GM19372 (cell line): ENCODE data around the gene AGPAT1.
A peak's percentile ranks its signal among the peaks of the same experiment; 100 is the strongest.
"Not testable (repeated sequence)": the region's sequence is repeated elsewhere in the genome, so short reads cannot be mapped to it uniquely, and the experiment has no call there.

Experiments
- ATAC-seq: cut with Tn5 transposase; IDR thresholded peaks from one replicate; pipeline ENCODE4 v1.9.1; 2021; ENCODE audit warnings: mild to moderate bottlenecking, low read depth, moderate library complexity; ENCODE audit not compliant: unreplicated experiment

Gene AGPAT1

DNA sequence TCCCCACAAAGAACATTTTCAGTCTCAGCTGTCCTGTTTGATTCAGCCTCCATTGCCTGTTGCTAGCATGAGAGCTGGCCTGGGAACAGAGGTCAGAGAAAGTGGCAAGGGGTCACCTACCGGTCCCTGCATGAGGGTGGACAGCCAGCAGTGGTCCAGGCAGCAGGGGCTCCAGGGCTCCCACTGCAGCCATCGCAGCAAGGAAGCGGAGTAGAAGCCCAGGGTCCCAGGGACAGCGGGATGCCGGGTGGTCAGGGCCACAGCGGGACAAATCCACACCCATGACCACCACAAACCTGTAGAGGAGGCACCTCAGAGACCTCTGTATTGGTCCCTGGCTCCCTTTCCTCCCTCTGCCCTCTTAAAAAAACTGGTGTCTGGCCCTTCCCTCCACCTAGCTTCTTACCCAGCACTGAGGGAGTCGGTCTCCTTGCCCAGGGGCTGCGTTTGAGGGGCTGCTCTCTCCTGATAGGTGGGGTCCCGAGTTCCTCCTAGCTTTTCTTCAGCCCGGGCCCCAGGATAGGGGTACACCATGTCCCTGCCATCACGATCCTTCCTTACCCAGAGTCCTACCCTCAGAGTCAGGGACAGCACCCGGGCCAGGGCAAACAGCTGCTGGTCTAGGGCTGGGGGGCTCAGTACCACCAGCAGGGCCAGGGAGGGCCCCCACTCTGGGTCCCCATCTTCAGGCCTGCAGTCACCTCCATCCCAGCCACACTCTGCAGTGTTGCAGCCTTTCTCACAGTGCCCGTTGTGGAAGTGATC is 25.0 kb upstream of the AGPAT1 start:
- ATAC-seq: no peak

- no peak for ATAC-seq
Measured at GRCh38 chr6:32198866-32199265, 23.0 kb upstream of the AGPAT1 start.

GRCh38 chr6:32198345-32198696 is 22.4 kb upstream of the AGPAT1 start:
- no peak for ATAC-seq

DNA sequence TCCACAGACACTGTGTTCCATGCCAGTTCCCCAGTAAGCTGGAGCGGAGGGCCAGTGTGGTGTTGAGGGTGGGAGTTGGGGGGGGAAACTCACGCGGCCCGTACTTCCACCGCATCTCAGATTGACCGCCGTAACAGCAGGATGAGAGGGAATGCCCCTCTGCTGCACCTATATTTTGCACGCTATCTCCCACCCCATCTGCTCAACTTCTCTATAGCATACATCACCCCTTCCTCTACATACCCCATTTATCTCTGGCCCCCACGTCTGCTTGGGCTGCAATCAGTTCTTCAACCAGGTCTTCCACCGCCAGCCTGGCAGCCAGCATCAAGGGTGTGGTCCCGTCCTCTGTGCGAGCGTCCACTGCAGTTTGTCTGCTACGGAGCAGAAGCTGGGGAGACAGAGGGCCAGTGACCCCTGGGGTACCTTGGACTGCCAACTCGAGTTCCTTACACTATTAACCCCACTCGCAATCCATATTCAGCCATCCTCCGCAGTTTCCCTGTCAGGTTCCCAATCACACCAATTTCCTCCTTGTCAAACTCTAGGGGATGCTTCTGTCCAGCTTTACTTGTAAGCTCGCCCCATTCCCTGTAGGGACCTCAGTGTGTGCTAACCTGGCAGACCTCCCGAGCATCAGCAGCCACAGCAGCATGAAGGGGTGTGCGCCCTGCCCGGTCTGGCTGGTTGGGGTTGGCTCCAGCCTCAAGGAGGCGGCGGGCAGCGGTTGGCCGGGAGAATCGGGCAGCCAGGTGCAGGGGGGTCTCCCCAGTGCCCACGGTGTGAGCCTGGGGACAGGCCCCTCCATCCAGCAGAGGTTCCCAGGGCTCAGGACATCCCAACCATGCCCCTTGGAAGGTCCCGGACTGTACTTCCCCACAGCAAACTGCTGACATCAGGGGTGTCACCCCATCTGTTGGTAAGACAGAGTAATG is 21.1 kb upstream of the AGPAT1 start:
- ATAC-seq: no peak

- peak; percentile 83 for ATAC-seq
Measured at GRCh38 chr6:32195902-32196681, 20.2 kb upstream of the AGPAT1 start.

- peak; percentile 70 for ATAC-seq
Measured at GRCh38 chr6:32195652-32195901, 19.7 kb upstream of the AGPAT1 start.

GRCh38 chr6:32194825-32195651 is 19.2 kb upstream of the AGPAT1 start:
- no peak for ATAC-seq

DNA sequence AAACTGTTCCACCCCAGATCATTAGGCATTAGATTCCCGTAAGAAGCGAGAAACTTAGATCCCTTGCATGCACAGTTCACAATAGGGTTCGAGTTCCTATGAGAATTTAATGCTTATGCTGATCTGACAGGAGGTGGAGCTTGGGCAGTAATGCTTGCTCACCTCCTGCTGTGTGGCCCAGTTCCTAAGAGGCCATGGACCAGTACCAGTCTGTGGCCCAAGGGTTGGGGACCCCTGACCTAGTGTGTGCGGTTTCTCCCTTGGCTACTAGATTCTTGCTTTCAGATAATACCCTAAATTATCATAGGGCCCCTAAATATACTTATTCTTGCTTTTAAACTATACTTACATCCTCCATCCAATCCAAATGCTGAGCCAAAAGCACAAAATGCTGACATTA is 18.5 kb upstream of the AGPAT1 start:
- ATAC-seq: no peak

DNA sequence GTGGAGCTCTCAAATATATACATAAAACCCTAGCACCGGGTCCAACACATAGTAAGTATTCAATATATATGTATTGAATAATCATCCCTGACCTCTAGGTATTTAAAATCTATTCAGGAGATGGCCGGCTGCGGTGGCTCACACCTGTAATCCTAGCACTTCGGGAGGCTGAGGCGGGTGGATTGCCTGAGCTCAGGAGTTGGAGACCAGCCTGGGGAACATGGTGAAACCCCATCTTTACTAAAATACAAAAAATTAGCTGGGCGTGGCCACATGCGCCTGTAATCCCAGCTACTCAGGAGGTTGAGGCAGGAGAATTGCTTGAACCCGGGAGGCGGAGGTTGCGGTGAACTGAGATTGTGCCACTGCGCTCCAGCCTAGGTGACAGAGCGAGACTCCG is 17.2 kb upstream of the AGPAT1 start:
- not testable (repeated sequence) for ATAC-seq

DNA sequence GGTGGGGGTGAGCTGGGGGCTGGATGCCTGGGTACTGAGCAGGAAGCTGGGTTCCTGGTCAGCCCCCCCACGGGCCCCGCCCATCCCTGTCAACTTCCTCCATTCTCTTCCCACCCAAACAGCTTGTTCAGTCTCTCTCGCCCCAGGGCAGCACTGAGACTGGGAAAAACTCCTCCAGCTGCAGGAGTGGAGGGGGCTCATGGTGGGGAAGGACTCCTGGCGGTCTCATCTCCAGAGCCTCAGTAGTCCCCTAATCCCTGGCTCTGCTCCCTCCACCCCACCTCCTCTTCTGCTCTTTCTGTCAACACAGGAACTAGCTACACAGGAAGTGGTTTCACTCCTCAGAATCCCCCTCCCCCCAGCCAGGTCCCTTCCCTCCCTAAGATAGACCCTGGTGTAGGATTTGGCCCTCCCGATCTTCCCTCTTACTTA is 16.7 kb upstream of the AGPAT1 start, which contains the start of gene GPSM3:
Gene GPSM3 (minus strand): TSS at position 36 of the 432 bp plus-strand sequence. CDS start 130 bp downstream, outside the sequence.
- ATAC-seq: no peak

DNA sequence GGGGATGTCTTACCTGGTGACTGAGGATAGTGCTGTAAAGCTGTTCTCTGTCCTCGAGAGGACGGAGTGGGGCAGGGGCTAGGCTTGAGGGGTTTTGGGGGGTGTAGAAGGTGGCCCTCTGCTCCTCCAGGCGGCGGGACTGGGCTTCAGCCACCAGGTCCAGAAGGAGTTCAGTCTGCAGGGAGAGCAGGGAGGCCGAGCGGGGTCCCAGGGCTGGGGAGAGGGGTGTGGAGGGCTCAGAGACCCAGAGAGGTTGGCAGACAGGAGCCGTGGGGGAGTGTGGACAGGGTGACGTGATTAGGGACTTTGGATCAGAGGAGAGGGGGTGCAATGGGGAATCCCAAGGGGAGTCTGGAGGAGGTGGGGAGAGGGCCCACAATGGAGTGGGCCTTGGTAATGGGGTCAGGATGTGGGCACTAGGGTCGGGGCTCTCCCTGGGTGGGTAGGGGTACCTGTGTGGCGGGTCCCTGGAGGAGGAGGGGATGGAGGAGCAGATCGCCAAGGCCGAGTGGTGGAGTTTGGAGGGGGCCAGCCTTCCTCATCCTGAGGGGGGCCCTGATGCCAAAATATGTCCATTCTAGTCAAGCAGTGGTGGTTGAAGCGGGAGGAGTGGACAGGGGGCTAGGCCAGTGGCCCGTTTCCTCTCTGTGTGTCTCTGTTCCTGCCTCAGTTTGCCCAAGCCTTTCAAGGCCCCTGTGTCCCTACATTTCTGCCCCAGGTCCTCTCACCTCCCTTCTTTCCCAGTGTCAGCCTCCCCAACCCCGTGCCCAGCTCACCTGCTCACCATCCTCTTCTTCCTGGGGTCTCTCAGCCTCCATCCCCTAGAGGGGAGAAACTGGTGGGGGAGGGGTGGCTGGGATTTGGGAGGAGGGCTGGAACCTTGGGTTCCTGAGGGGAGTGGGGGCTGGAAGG is 16.1 kb upstream of the AGPAT1 start:
- no peak for ATAC-seq

DNA sequence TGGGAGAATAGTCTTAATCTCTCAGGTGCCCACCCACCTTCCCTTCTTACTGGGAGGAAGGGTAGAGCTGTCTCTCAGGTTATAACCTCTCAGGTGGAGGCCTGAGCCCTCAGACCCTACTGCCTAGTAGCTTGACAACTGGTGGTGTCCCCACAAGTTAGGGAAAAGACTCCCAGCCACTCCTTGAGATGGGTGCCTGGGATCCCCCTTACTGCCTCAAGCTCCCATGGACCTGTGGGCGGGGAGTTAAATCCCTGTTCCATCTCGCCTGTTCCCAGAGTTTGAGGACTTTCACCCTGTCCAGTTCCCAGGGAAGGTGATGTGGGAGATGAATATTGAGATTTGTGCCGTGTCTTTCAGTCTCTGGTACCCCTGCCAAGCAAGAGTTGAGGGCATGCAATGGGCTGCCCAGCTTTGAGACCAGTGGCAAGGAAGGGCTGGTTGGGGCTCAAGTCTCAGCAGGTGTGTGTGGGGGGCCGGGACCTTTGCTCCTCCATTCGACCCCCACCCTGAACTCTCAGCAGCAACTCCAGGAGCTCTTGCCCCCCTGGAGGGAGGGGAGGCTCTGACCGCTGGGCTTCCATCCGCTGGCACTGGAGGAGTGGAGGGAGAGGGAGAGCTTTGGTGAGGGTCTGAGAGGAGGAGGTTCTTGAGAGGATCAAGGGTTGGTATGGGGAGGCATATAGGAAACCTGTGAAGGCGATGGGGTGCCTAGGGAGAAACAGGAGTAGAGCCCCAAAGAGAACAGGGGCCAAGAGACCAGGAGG is 15.2 kb upstream of the AGPAT1 start:
- no peak for ATAC-seq

GRCh38 chr6:32190054-32190851 is 14.4 kb upstream of the AGPAT1 start, which contains the start of gene PBX2:
TSS of gene PBX2 (minus strand) at chr6:32190202. CDS start at chr6:32189915, 287 bp downstream.
- ATAC-seq: peak; percentile 59

GRCh38 chr6:32189742-32190053 is 13.8 kb upstream of the AGPAT1 start:
- no peak for ATAC-seq

- no peak for ATAC-seq
Measured at GRCh38 chr6:32189069-32189741, 13.3 kb upstream of the AGPAT1 start.

DNA sequence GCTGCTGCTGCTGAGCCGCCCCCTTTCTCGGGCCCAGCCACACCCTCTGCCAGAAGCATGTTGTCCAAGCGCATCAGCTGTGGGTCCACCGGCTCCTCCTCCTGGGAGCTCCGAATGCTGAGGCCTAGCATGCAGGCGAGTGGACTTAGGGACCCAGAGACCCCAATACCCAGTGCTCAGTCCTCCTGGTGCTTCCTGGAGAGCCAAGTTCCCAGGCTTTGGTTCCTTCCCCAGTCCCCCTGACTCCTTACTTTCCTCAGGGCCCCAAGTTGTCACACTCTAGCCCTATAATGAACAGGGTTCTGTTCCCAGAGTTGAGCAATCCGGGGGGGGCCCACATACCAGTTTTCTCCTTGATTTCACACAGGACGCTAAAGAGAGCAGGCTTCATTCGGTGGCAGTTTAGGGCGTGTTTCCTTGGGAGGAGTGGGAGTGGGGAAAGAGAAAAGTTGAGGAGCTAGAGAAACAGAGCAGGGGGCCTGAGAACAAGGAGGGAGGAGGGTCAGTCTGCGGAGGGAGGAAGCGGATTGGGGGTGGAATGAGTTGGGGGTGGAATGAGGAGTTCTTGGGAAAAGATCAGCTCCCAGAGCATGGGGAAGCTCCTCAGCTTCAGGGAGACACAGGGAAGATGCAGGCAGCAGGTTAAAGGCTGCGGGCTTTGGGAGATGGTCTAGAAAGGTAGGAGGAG is 12.6 kb upstream of the AGPAT1 start:
- no peak for ATAC-seq
